ENCODE data around the gene JARID2. TPM values are rescaled to one million over a fixed set of nuclear protein-coding genes. Genes with fewer than 3 reads are reported as not detected.
A peak's percentile ranks its signal among the peaks of the same experiment; 100 is the strongest.

Gene JARID2
- total RNA-seq, 1 donor from 2014 or later, result 17.9 TPM

GRCh38 chr6:15265787-15266186 is 19.9 kb downstream of the JARID2 start:
- H3K4me1 ChIP-seq, result peaks cover 64% of the 10 kb centered on the region
- no peak overlapping the region for H3K4me3 ChIP-seq
- intact Hi-C loops (cut with DNase I), result no loop called here
- no peaks in the 10 kb centered on the region for H3K9me3 ChIP-seq
- H3K27ac ChIP-seq, result no peak overlapping the region
- H3K36me3 ChIP-seq, result no peaks in the 10 kb centered on the region
- H3K27me3 ChIP-seq, result no peaks in the 10 kb centered on the region
- no peak for TF ChIP-seq CTCF (IDR thresholded peaks at IDR 0.05)
- no peak for TF ChIP-seq POLR2AphosphoS5 (IDR thresholded peaks at IDR 0.05; ENCODE audit: insufficient read depth in 1 of 2, low read depth in 1 of 2)
- TF ChIP-seq POLR2A (IDR thresholded peaks at IDR 0.05), result no peak
- DNase-seq (ENCODE audit: extremely low spot score in 2 of 2), result no peak

- intact Hi-C loops (cut with DNase I), result no loop called here
- DNase-seq (ENCODE audit: extremely low spot score in 2 of 2), result no peak
- no peaks in the 10 kb centered on the region for H3K27me3 ChIP-seq
- no peaks in the 10 kb centered on the region for H3K9me3 ChIP-seq
- H3K36me3 ChIP-seq, result no peaks in the 10 kb centered on the region
- no peak overlapping the region for H3K4me3 ChIP-seq
- H3K4me1 ChIP-seq, result peaks cover 61% of the 10 kb centered on the region
- TF ChIP-seq POLR2AphosphoS5 (IDR thresholded peaks at IDR 0.05; ENCODE audit: insufficient read depth in 1 of 2, low read depth in 1 of 2), result no peak
- TF ChIP-seq CTCF (IDR thresholded peaks at IDR 0.05), result no peak
- no peak for TF ChIP-seq POLR2A (IDR thresholded peaks at IDR 0.05)
- no peak overlapping the region for H3K27ac ChIP-seq
Observed at GRCh38 chr6:15266423-15266996, 20.6 kb downstream of the JARID2 start.

- Histone ChIP-seq H3K9me3 (no peaks in the 10 kb centered on the region), H3K27ac (no peak overlapping the region), H3K27me3 (no peaks in the 10 kb centered on the region), H3K36me3 (no peaks in the 10 kb centered on the region), H3K4me3 (no peak overlapping the region), H3K4me1 (peaks cover 61% of the 10 kb centered on the region)
- DNase-seq (ENCODE audit: extremely low spot score in 2 of 2), result no peak
- intact Hi-C loops (cut with DNase I), result no loop called here
- no peak for TF ChIP-seq CTCF (IDR thresholded peaks at IDR 0.05)
- no peak for TF ChIP-seq POLR2AphosphoS5 (IDR thresholded peaks at IDR 0.05; ENCODE audit: insufficient read depth in 1 of 2, low read depth in 1 of 2)
- TF ChIP-seq POLR2A (IDR thresholded peaks at IDR 0.05), result no peak
Observed at GRCh38 chr6:15267221-15267620, 21.4 kb downstream of the JARID2 start.

GRCh38 chr6:15268137-15268908 is 22.5 kb downstream of the JARID2 start:
- peaks cover 61% of the 10 kb centered on the region for H3K4me1 ChIP-seq

More at GRCh38 chr6:15268137-15268908, 22.5 kb downstream of the JARID2 start:
- Histone ChIP-seq H3K27me3 (no peaks in the 10 kb centered on the region), H3K9me3 (no peaks in the 10 kb centered on the region), H3K36me3 (no peaks in the 10 kb centered on the region), H3K27ac (peak overlapping the region; percentile 46), H3K4me3 (no peak overlapping the region)
- intact Hi-C loops (cut with DNase I), result no loop called here
- TF ChIP-seq CTCF (IDR thresholded peaks at IDR 0.05), result no peak
- TF ChIP-seq POLR2AphosphoS5 (IDR thresholded peaks at IDR 0.05; ENCODE audit: insufficient read depth in 1 of 2, low read depth in 1 of 2), result no peak
- TF ChIP-seq POLR2A (IDR thresholded peaks at IDR 0.05), result no peak
- DNase-seq (ENCODE audit: extremely low spot score in 2 of 2), result no peak
